Stimulated activated CD4-positive, alpha-beta T cell treated with anti-CD3 and anti-CD28 coated beads, Interleukin-4, amount 100 ng/mL, for 24 hours (primary cell): ENCODE results near the gene ALOXE3.

Experiments
- DNase-seq: peaks from one replicate; pipeline ENCODE4 v3.0.0-alpha.2; 2020

ALOXE3 gene

DNA sequence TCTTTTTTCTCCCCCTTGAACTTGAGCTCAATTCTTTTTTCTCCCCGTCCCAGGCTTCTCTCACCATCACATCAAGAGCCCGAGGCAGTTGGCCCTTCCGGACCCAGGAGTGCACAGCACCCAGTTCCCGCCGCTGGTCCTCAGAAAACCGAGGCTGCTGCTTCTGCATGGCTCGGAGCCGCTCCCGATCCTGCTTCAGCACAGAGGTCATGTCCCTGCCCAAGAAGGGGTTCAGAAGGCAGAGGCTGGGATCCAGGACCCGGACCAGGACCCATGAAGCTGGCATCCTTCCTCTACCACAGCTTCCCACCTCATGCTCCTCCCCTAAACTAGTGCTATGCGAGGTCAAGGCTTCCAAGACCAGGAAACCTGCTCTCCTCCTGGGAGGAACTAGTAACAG, 23.4 kb upstream of the ALOXE3 start:
- DNase-seq, result no peak

DNA sequence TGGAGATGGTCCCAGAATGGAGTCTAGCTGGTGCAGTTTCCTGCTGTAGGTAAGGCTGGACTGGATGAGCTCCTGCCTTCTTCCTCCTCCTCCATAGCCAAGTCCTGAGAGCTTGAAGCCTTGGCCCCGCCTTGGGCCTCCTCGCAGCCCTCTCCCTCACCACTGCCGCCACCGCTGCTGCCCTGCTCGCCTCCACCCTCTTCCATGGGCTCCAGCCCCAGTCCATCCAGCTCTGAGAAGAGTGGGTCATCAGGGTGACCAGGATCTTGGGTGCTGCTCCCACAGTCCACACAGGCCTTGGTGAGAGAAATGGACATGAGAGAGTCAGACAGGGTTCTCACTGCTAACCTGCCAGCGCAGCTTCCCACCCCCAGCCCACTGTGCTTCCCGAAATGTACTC, 22.7 kb upstream of the ALOXE3 start:
- DNase-seq, result no peak

DNA sequence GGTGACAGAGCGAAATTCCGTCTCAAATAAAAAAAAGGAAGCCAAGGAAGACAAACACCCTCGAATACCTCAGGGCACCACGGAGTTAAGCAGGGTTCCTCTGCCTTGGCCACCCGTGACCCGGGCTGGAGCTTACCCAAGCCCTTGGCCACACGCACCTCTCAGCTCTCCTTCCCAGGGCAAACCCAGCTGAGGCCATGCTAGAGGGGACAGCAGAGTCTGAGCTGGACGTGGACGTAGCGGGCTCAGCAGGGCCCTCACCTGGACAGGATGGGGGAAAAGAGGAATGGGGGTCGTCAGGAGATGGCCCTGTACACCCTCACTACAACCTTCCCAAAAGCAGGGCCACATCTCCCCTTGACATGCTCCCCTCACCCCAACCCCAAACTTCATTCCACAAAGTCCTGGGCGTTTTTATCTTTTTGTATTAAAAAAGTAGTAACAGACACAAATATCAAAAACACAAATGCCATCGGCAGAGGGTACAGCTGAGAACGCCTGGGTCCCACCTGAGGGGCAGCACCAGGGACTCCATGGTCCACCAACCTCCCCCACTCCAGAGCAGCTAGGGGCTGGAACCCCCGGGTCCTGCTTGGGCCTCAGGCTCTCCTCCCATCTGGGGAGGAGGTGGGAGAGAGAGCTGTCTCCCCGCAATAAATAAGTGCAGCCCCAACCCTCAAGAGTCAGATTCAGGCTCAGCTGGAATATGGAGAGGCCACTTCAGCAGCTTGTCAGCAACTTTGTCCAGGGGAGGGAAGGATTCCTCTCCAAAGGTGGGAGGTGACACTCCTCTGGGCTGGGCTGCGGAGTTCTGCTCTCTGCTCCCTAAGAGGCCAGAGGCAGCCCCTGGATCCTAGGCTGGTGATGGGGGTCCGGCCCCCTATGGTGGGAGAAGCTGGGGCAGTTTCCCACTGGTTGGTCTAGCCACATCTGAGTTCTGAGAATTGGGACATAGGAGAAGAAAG, 22.0 kb upstream of the ALOXE3 start:
- no peak for DNase-seq

DNA sequence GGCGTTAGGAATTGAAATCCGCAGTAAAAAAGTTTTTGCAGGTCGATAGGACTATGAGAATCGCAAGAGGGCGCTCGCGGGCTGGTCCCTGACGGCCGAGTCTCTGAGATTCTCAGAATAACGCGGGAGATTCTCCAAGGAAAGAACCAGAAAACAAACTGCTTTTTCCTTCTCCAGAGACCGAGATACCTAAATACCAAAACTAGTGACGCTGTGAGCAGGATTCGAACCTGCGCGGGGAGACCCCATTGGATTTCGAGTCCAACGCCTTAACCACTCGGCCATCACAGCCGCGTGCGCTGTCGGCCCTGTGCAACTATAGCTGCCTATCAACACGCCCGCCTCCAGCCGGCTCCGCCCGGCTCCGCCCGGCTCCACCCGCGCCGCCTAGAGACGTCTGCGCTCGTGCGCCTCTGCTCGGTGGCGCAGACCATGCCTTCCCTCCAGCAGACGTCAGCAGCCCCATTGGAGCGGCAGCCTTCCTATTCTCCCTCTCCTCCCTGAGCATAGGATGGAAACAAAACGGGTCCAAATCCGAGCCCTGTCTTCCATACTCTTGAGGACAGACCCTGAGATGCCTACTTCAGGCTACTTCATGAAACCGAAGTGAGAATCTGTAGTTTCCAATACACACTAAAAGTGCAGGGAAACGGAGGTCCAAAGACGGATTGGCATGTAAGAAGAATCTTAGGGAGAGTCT, 20.5 kb upstream of the ALOXE3 start:
- peak; percentile 97 for DNase-seq

DNA sequence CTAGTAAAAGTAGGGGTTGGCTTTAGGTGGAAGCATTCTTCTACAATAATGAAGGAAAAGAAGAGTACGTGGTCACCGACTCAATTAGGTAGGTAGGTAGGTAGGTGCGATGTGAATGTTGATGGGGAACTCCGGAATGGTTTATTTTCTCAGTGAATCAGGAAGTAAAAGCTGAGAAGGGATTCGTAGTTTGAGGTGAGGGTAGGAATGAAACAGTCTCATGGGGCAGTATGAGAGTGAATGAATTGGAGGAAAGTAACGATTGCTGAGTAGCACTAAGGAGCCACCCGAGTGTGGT, 20.0 kb upstream of the ALOXE3 start:
- DNase-seq, result no peak

DNA sequence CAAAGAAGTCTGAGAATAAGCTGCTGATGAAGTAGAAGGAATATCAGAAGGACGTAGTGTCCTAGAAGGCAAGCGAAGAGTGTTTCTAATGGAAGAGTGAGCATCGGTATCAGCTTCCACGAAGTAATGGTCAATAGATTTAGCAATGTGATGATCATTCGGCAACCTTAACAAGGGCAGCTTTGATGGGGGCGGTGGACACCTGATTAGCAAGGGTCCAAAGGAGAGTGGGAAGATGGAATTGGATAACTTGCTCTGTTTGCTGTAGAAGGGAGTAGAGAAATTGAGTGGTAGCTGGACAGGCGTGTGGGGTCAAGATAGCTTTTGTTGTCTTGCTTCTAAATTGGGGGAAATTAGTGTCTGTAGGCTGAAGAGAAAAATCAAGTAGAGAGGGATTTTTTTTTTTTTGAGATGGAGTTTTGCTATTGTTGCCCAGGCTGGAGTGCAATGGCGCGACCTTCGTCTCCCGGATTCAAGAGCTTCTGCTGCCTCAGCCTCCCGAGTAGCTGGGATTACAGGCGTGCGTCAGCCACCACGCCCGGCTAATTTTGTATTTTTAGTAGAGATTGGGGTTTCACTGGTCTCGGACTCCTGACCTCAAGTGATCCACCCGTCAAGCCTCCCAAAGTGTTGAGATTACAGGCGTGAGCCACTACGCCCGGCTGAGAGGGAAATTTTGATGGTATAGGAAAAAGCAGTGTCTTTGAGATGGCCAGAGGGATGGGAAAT, 19.5 kb upstream of the ALOXE3 start:
- DNase-seq, result no peak

DNA sequence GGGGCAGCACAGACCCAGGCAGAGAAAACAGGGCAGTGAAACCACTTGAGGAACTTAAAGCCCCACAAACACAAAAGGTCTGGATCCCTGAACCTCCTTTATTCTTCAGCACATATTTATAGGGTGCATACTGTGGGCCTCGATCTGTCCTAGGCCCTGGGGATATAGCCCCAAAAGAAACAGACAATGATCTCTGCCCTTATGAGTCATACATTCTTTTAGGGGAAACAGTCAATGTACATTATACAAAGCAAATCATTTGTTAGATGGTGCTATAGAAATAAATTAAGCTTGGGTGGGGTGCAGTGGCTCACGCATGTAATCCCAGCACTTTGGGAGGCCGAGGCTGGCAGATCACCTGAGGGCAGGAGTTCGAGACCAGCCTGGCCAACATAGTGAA, 15.6 kb upstream of the ALOXE3 start:
- DNase-seq, result no peak

DNA sequence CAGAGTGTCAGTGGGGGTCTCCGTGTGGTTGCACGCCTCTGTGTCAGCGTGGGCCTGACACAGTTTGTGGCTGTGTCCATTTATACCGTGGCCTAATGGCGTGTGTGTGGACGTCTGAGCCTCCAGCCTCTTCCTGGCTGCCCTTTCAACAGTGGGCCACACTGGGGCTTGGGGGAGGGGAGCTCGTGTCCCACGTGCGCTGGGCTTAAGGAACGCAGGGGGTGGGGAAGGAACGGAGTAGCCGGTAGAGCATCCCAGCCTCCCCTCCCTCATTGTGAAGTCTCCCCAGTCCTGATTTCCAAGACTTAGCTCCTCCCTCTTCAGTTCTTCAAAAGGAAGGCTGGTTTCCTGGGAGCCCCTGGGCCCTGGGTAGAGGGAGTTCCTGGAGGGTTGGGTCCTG, 15.1 kb upstream of the ALOXE3 start:
- DNase-seq, result no peak

DNA sequence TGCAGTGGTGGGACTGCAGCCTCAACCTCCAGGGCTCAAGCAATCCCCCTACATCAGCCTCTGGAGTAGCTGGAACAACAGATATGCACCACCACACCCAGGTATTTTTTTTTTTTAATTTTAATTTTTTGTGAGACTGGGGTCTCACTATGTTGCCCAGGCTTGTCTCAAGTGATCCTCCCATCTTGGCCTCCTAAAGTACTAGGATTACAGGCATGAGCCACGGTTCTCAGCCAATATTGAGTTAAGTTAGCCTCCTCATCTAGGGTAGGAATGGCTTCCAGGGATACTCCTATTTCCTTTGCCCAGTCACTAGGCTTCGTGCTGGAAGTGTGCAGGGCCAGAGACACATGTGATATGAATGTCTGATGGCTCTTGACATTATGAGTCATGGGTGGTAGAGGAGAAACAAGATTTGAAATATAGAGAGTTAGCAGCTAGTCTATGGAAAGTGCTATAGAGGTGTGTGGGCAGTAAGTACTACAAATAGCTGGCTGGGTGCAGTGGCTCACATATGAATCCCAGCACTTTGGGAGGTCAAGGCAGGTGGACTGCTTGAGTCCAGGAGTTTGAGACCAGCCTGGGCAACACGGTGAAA, 13.6 kb upstream of the ALOXE3 start:
- no peak for DNase-seq

DNA sequence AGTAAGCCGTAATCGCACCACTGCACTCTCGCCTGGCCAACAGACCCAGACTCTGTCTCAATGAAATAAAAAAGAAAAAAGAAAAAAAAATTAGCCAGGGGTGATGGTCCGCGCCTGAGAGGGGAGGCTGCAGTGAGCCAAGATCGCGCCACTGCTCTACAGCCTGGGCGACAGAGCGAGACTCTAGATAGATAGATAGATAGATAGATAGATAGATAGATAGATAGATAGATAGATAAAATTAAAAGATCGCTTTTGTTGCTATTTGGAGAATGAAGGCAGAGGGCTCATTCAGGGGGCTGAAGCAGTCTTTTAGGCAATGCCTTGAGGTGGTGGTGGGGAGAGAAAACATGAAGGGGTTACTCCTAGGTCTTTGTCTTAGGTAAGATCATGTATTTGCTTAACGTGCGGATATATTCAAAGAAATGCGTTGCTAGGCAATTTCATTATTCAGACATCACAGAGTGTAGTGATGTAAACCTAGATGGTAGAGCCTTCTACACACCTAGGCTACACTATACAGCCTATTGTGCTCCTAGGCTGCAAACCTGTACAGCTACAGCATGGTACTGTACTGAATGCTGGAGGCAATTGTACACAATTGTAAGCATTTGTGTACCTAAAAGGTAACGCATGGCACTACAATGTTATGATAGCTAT, 9.9 kb upstream of the ALOXE3 start:
- DNase-seq, result no peak

DNA sequence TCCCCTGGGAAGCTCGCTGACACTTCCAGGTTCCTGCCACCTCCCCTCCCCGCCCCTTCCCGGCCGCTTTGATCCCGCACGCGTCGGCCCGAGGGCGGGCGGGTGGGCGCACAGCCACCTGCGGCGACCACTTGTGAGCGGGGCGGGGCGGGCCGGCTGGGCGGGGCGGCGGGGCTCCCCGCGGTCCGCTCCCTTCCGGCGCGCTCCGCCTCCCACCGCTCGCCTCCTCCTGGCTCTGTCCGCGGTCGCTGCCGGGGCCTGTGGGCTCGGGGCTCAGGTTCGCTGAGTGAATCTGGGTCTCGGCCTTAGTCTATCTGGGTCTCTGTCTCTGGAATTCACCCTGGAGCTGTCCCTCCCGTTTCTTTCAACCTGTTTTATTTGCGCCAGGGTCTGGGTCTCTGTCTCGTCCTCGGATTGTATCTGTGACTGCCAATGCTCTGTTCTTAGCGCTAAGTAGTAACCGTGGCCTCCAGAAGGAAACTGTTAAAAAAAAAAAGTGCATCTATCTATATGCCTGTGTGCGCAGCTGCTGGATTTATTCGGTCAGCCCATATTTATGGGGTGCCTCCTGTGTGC, 8.3 kb upstream of the ALOXE3 start:
- peak; percentile 44 for DNase-seq

DNA sequence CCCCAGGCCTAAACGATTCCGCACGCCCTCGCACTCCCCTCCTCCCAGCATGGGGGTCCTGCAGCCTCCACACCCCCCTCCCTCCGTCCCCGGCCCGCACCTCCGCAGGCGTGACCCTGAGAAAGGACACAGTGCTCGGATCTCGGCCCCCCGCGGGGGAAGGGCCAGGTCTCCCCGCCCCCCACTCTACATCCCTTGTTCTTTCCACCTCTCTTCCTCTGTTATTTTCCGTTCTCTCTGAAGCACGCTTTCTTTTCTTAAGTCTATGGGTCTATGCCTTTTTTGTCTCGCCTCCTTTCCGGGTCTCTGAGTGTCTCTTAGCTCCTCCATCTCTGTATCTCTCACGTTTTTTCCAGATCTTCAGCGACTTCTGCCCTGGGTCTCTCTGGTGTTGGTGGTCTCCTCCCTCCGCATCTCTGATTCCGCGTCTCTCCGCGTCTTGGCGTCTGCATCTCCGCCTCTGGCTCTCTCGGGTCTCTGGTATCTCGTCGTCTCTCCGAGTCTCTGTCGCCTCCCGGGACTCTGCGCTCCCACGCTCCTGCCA, 7.7 kb upstream of the ALOXE3 start:
- DNase-seq, result peak; percentile 19

DNA sequence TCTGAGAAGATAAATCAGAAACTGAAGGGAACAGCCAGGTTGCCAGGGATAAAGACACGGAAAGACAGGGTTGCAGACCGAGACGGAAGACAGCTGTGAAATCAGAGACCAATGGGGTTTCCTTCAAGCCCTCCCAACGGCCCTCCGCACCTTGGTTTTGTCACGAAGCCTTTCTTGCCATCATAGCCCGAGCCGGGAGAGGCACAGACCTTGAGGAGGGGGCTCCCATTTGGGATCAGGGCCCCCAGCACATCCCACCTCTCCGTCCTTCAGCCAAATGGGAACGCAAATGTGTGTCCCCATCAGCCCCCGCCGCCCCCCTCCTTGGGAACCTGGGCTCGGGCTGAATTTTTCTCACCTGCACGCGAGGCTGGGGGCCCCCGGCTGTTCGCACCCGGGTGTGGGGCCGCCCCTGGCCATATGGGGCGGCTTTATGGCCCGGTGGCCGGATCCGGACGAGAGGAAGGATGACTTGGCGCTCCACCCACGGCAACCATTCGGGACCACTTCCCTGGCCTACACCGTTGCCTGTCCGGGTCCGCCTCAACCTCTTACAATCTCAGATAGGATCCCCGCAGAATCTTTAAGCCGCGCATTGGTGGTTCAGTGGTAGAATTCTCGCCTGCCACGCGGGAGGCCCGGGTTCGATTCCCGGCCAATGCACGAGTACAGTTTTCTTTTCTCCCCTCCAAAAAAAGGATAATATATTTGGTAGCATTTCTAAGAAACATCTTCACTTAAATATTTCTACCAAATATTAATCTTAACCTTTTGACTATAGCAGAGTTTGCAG, 7.0 kb upstream of the ALOXE3 start:
- peak; percentile 91 for DNase-seq

DNA sequence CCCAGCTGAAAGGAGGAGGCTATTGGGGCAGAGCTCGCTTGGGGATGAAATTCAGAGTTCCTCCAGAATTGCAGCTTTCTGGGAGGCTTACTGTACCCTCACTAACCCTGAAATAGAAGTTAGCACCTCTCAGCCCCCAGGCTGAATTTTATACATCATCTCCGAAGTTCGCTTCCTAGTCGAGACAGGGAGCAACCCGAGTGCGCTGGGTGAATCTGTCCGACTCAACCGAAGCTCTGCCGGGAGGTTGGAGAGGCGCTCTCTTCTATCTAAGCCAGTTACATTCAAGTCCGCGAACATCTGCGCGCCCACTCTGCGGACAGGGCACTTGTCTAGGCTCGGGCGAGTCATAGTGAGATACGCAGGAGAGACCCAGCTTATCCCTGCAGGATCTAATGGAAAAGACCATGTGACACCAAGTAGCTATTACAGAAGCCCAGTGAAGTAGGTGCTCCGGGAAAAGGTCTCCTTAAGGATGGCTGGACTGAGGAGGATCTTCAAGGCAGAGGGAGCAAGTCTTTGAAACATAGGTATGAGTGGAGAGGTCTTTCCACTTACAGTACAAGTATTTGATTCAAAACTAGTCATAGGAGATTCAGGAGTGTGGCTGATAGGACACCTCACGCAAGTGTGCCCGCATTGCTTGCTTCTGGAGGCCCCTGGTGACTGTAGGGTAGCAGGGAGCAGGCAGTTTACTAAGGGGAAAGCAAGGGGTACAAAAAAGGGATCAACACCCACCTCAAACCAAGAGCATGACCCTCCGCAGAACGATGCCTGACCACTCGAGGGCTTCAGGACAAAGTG, 6.2 kb upstream of the ALOXE3 start:
- DNase-seq, result peak; percentile 34

DNA sequence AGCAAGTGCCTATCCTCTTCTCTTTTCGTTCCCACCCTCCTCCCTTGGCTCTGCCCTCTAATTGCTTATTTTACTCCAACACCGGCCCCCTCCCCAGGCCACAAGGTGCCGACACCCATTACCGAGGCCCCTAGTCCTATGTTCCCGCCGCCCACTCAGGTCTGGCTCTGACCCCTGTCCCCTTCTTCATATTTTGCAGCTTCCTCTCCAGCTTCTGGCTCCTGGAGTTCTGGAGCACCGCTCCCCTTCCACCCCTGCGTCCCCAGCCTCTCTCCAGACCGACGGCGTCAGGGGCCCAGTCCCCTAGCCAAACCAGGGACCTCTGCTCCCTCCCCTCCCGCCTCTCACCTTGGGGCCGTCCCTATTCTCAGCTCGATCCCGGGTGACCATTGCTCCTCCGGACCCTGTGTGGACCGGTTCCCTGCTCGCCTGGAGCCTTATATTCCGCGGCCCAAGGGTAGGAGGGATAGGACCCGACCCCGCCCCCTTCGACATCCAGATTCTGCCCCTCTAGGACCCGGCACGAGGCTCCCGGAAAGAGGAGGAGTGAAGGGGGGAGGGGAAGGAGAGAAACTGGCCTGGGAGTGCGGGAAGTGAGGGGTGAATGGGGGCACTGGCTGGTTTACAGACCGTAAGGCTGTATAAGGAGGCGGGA, 5.5 kb upstream of the ALOXE3 start, which contains the start of gene HES7:
Gene HES7, minus strand, starts transcription at position 412 of the 655 bp plus-strand sequence. Its CDS starts 22 bp downstream, at position 390.
- no peak for DNase-seq

DNA sequence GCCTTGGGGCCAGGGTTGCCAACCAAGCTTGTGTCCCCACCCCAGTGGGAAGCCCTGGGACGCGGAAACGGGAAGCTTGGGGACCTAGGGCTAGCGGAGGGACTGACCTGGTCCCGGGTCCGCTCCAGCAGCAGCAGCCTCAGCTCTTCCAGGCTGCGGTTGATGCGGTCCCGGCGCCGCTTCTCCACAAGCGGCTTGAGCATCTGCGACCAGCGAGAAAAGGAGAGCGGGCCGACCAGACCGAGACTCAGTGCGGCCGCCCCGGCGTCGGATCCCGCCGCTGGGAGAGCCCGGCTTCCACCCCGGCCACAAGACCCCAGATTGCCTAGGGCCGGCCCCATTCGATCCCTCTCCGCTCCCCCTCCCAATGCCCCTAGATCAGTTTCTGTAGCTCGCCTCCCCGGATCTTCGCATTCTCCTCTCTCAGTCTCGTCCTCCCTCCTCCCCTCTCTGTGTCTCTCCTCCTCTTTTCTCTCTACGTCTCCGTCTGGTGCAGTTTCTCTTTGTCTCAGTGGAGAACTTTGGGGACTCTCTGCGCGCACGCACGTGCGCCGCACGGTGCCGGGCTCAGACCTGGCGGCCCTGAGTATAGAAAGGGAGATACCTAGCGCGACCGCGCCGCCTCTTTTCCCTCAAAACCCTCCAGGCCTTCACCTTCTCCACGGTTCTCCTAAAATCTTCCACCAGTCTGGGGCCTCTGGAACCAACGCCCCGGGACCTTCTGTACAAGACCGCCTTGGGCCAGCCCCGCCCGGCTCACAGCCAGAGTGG, 4.8 kb upstream of the ALOXE3 start:
- DNase-seq, result peak; percentile 54

DNA sequence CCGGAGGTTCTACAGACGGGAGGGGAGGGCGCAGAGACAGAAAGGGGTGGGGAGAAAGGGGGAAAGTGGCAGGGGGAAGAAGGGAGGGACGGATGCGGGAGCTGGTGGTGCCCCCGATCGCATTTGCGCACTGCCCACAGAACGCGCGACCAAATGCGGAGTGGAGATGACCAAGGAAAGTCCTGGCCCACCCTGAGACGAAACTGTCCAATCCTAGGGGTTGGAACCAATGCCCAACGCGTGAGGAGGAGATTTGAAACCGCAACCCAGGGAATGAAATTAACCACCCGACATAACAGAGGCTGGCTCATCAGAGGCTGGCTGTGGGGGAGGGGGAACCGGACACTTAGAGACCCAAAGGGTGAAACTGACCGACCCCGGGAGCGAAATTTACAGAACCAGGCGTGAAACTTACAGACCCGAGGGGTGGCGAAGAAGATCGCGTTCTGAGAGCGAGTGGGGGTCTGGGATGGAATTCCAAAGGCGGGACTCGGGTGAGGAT, 4.2 kb upstream of the ALOXE3 start:
- no peak for DNase-seq

DNA sequence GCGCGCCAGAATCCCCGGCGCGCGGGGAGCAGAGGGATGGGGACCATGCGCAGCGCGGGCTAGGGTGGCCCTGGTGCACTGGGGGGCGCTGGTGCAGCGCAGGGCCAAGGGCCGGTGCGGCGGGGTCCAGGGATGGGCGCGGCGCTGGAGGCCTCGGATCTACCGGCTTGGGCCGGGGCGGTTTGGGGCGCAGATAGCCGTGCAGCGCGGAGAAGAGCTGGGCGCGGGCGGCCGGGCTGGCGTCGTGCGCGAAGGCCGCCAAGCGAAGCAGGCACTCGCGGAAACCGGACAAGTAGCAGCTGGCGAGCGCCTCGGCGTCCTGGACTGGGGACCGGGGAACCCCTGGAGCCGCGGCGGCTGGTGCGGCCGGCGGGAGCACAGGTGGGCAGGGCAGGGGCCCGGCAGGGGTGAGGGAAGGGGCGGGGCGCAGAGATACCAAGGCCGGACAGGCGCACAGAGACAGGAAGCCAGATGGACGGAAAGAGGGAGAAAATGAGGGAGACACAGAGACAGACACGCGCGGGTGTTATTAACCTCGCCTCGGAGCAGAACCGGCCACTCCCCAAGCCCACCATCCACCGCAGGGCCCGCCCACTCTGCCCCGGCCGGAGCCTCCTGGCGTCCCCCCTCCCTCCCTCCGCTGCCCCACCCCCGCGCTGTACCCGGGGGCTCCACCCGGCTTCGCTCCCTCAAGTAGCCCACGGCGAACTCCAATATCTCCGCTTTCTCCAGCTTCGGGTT, 3.5 kb upstream of the ALOXE3 start:
- peak; percentile 49 for DNase-seq
